ENCODE data around the gene FGF18. TPM values are rescaled to one million over a fixed set of nuclear protein-coding genes. Genes with fewer than 3 reads are reported as not detected.

Gene FGF18
- total and polyA plus RNA-seq, 2 of the 4 experiments (the other 2 are of a cell fraction), result 0.15 TPM; not detected in 1

- DNase-seq, result no peak
- Histone ChIP-seq H3K79me1 (ENCODE audit: low read depth in 1 of 2, low read length in 2 of 2) (peaks cover 22 to 51% of the 10 kb centered on the region in 2 experiments; a peak in 3 of 4 replicates), H2AK9ac (replicated peaks; ENCODE audit: low read depth, low read length, poor library complexity) (no peak overlapping the region), H3K18ac (ENCODE audit: low read depth, low read length) (no peak overlapping the region), H3K9me1 (ENCODE audit: insufficient read depth, low read length) (peaks cover 6% of the 10 kb centered on the region; the same call in 1 of the 2 replicates), H2AFZ (replicated peaks; ENCODE audit: low read length, poor library complexity) (no peak overlapping the region), H3K56ac (ENCODE audit: extremely low read depth, insufficient read depth, low read length) (no peak overlapping the region), H3K9ac (ENCODE audit: low read depth, low read length) (no peak overlapping the region), H4K20me1 (ENCODE audit: insufficient read depth, low read length) (peaks cover 70% of the 10 kb centered on the region), H3K23ac (ENCODE audit: low read depth, low read length) (no peak overlapping the region), H3K14ac (replicated peaks; ENCODE audit: low read depth, low read length) (no peak overlapping the region), H3K9me3 (ENCODE audit: control insufficient read depth, insufficient read depth, low read length) (no peaks in the 10 kb centered on the region), H4K8ac (ENCODE audit: low read depth in 2 of 2, low read length in 2 of 2) (no peak overlapping the region), H2BK20ac (ENCODE audit: low read depth, low read length) (no peak overlapping the region), H4K91ac (ENCODE audit: insufficient read depth, low read depth, low read length) (no peak overlapping the region), H3K4ac (ENCODE audit: low read depth, low read length) (no peak overlapping the region), H3K36me3 (ENCODE audit: control insufficient read depth, insufficient read depth, low read length) (peaks cover 40% of the 10 kb centered on the region), H3K4me1 (ENCODE audit: control insufficient read depth, insufficient read depth, low read length) (peaks cover 10% of the 10 kb centered on the region), H2BK15ac (ENCODE audit: low read depth, low read length) (no peak overlapping the region), H2BK120ac (ENCODE audit: low read depth, low read length) (no peak overlapping the region), H4K5ac (ENCODE audit: low read depth, low read length) (no peak overlapping the region), H3K4me2 (ENCODE audit: low read depth, low read length) (no peak overlapping the region), H2BK5ac (ENCODE audit: low read depth, low read length, poor library complexity, severe bottlenecking) (no peak overlapping the region), H3K27me3 (ENCODE audit: control insufficient read depth, insufficient read depth, low read length) (no peaks in the 10 kb centered on the region), H3K4me3 (ENCODE audit: insufficient read depth, low read depth, low read length) (no peak overlapping the region), H3K27ac (ENCODE audit: insufficient read depth, low read length) (no peak overlapping the region), H2AK5ac (ENCODE audit: low read depth, low read length) (no peak overlapping the region)
- ATAC-seq (ENCODE audit: low read depth), result no peak
- intact Hi-C loops (cut with micrococcal nuclease), result no loop called here
- dilution Hi-C loops (cut with HindIII; ENCODE audit: low sequenced_read_pairs, unreplicated experiment), result no loop called here
- POLR2A ChIA-PET (ENCODE audit: unreplicated experiment), result no interaction called here
- in situ Hi-C loops (cut with MboI; ENCODE audit: low sequenced_read_pairs), result loop anchor here (25.0 kb wide), 2 partner anchors 780 to 880 kb away; partner anchors contain the start of genes EFCAB9, STK10 and UBTD2
- CTCF ChIA-PET, result no interaction called here
- TF ChIP-seq CEBPB (IDR thresholded peaks at IDR 0.05; ENCODE audit: low read depth, low read length) (no peak), POLR2A (IDR thresholded peaks at IDR 0.05; ENCODE audit: low read depth, low read length) (no peak), CHD1 (IDR thresholded peaks at IDR 0.05; ENCODE audit: low read depth, low read length) (no peak), RAD21 (IDR thresholded peaks at IDR 0.05; ENCODE audit: low read length) (no peak), MAFK (IDR thresholded peaks at IDR 0.05; ENCODE audit: low read depth, low read length) (no peak), RFX5 (IDR thresholded peaks at IDR 0.05; ENCODE audit: low read depth, low read length) (no peak), BHLHE40 (IDR thresholded peaks at IDR 0.05; ENCODE audit: low read depth, low read length) (no peak), MXI1 (IDR thresholded peaks at IDR 0.05; ENCODE audit: borderline replicate concordance, low read depth, low read length) (no peak), RCOR1 (IDR thresholded peaks at IDR 0.05; ENCODE audit: insufficient replicate concordance, low read length) (no peak), SMC3 (IDR thresholded peaks at IDR 0.05; ENCODE audit: low read depth, low read length) (no peak), USF2 (IDR thresholded peaks at IDR 0.05; ENCODE audit: low read depth, low read length) (no peak), FOS (IDR thresholded peaks at IDR 0.05; ENCODE audit: low read depth, low read length) (no peak)
- TF ChIP-seq, protein P1, sequence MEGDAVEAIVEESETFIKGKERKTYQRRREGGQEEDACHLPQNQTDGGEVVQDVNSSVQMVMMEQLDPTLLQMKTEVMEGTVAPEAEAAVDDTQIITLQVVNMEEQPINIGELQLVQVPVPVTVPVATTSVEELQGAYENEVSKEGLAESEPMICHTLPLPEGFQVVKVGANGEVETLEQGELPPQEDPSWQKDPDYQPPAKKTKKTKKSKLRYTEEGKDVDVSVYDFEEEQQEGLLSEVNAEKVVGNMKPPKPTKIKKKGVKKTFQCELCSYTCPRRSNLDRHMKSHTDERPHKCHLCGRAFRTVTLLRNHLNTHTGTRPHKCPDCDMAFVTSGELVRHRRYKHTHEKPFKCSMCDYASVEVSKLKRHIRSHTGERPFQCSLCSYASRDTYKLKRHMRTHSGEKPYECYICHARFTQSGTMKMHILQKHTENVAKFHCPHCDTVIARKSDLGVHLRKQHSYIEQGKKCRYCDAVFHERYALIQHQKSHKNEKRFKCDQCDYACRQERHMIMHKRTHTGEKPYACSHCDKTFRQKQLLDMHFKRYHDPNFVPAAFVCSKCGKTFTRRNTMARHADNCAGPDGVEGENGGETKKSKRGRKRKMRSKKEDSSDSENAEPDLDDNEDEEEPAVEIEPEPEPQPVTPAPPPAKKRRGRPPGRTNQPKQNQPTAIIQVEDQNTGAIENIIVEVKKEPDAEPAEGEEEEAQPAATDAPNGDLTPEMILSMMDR (conservative IDR thresholded peaks at IDR 0.05; ENCODE audit: low read depth, low read length), result no peak
- BruUV-seq (replicated peaks), result no TSS peak
- WGBS, 2 experiments (ENCODE audit: extremely low coverage in 2 of 2, insufficient read length in 1 of 2), result 88% methylated on average over 2 of the region's 4 CpGs; no CpG with 5 or more reads in 1 of the 2 experiments
Measured at GRCh38 chr5:171407234-171407633, 12.2 kb upstream of the FGF18 start.
